IMR-90 (cell line): ENCODE data around the gene TRPC4. TPM values are rescaled to one million over a fixed set of nuclear protein-coding genes. Genes with fewer than 3 reads are reported as not detected.

Source experiments
- ATAC-seq: fragments of 200-7000 bp; cut with Tn5 transposase; 2 replicates; pipeline ENCODE4 v1.9.1; 2020; ENCODE audit warnings: low read depth, mild to moderate bottlenecking, moderate library complexity
- BruUV-seq: library from RNA; stranded (reverse); fragments of 400-500 nt; replicated peaks from 2 replicates; lab custom pipeline; 2021; lab: Mats Ljungman, UMichigan
- CTCF ChIA-PET: fragments of 300-600 bp; formaldehyde crosslinking; extraction: SDS; loops from one replicate; lab custom pipeline; 2021; ENCODE audit warnings: antibody characterized with exemption; lab: Yijun Ruan, JAX
- POLR2A ChIA-PET: fragments of 300-600 bp; sonication (Branson Sonifier 250); formaldehyde crosslinking; loops from one replicate; lab custom pipeline; 2022; ENCODE audit warnings: antibody characterized with exemption; ENCODE audit not compliant: unreplicated experiment; lab: Charles Lee
- DNase-seq: peaks from one replicate; pipeline ENCODE4 v3.0.0; 2013
- H2AFZ ChIP-seq: replicated peaks from 2 replicates; pipeline ENCODE3; 2013; ENCODE audit warnings: low read length, mild to moderate bottlenecking; ENCODE audit not compliant: poor library complexity
- H2AK5ac ChIP-seq: 2 replicates; pipeline ENCODE4 v1.6.1; 2013; ENCODE audit warnings: low read depth, low read length, inconsistent platforms
- H2AK9ac ChIP-seq: replicated peaks from 2 replicates; pipeline ENCODE3; 2013; ENCODE audit warnings: mild to moderate bottlenecking, low read depth, low read length, moderate library complexity; ENCODE audit not compliant: poor library complexity
- H2BK120ac ChIP-seq: 2 replicates; pipeline ENCODE4 v1.6.1; 2013; ENCODE audit warnings: low read depth, low read length, inconsistent platforms
- H2BK15ac ChIP-seq: 3 replicates; pipeline ENCODE4 v1.6.1; 2013; ENCODE audit warnings: low read depth, low read length, inconsistent platforms
- H2BK20ac ChIP-seq: 2 replicates; pipeline ENCODE4 v1.6.1; 2013; ENCODE audit warnings: low read depth, mild to moderate bottlenecking, inconsistent platforms, low read length, moderate library complexity
- H2BK5ac ChIP-seq: 2 replicates; pipeline ENCODE4 v1.6.1; 2013; ENCODE audit warnings: mild to moderate bottlenecking, low read depth, low read length, inconsistent platforms; ENCODE audit not compliant: poor library complexity, severe bottlenecking
- H3K14ac ChIP-seq: replicated peaks from 2 replicates; pipeline ENCODE4 v1.6.1; 2013; ENCODE audit warnings: low read depth, low read length, inconsistent platforms
- H3K18ac ChIP-seq: 2 replicates; pipeline ENCODE4 v1.6.1; 2013; ENCODE audit warnings: low read depth, low read length, control low read depth
- H3K23ac ChIP-seq: 2 replicates; pipeline ENCODE4 v1.6.1; 2013; ENCODE audit warnings: low read depth, low read length, inconsistent platforms
- H3K27ac ChIP-seq: 2 replicates; pipeline ENCODE4 v1.5.1; 2013; ENCODE audit warnings: mild to moderate bottlenecking, control low read depth, low read length; ENCODE audit not compliant: insufficient read depth
- H3K27me3 ChIP-seq: 2 replicates; pipeline ENCODE4 v1.6.1; 2013; ENCODE audit warnings: low read length; ENCODE audit not compliant: control insufficient read depth, insufficient read depth
- H3K36me3 ChIP-seq: 2 replicates; pipeline ENCODE4 v1.6.1; 2013; ENCODE audit warnings: low read length, mixed read lengths; ENCODE audit not compliant: control insufficient read depth, insufficient read depth
- H3K4ac ChIP-seq: 2 replicates; pipeline ENCODE4 v1.6.1; 2013; ENCODE audit warnings: low read depth, low read length, inconsistent platforms
- H3K4me1 ChIP-seq: 2 replicates; pipeline ENCODE4 v1.6.1; 2013; ENCODE audit warnings: low read length, mixed read lengths; ENCODE audit not compliant: control insufficient read depth, insufficient read depth
- H3K4me2 ChIP-seq: 2 replicates; pipeline ENCODE4 v1.6.1; 2013; ENCODE audit warnings: low read depth, mild to moderate bottlenecking, control low read depth, low read length, moderate library complexity
- H3K4me3 ChIP-seq: 2 replicates; pipeline ENCODE4 v1.5.1; 2013; ENCODE audit warnings: low read depth, mild to moderate bottlenecking, control low read depth, low read length, moderate library complexity; ENCODE audit not compliant: insufficient read depth
- H3K56ac ChIP-seq: 2 replicates; pipeline ENCODE4 v1.6.1; 2013; ENCODE audit warnings: low read length, inconsistent platforms; ENCODE audit not compliant: insufficient read depth; ENCODE audit errors: extremely low read depth
- H3K79me1 ChIP-seq, 2 experiments: 2 replicates each; pipeline ENCODE4 v1.6.1; 2013; ENCODE audit warnings: low read length in 2 of 2, inconsistent platforms in 1 of 2, low read depth in 1 of 2
- H3K9ac ChIP-seq: 2 replicates; pipeline ENCODE4 v1.6.1; 2013; ENCODE audit warnings: low read depth, low read length, control low read depth
- H3K9me1 ChIP-seq: 2 replicates; pipeline ENCODE4 v1.6.1; 2013; ENCODE audit warnings: low read length, inconsistent platforms; ENCODE audit not compliant: insufficient read depth
- H3K9me3 ChIP-seq: 2 replicates; pipeline ENCODE4 v1.6.1; 2013; ENCODE audit warnings: low read length; ENCODE audit not compliant: control insufficient read depth, insufficient read depth
- H4K20me1 ChIP-seq: 2 replicates; pipeline ENCODE4 v1.6.1; 2013; ENCODE audit warnings: low read length, inconsistent platforms; ENCODE audit not compliant: insufficient read depth
- H4K5ac ChIP-seq: 2 replicates; pipeline ENCODE4 v1.6.1; 2013; ENCODE audit warnings: mild to moderate bottlenecking, low read depth, low read length, control low read depth
- H4K8ac ChIP-seq, 2 experiments: 2 replicates each; pipeline ENCODE4 v1.6.1; 2013; ENCODE audit warnings: low read depth in 2 of 2, low read length in 2 of 2, control low read depth in 1 of 2, inconsistent platforms in 1 of 2
- H4K91ac ChIP-seq: 2 replicates; pipeline ENCODE4 v1.6.1; 2013; ENCODE audit warnings: low read depth, low read length, inconsistent platforms; ENCODE audit not compliant: insufficient read depth
- CEBPB ChIP-seq: IDR thresholded peaks from 2 replicates; pipeline ENCODE4 v1.6.1; 2012; ENCODE audit warnings: low read depth, low read length, improper control_type of control experiment
- WGBS, 2 experiments: methylation state at CpG; one replicate each; pipeline versions ENCODE4 v1.1.5 to v1.1.7; 2013; ENCODE audit warnings: missing lambda C conversion rate in 2 of 2; ENCODE audit not compliant: insufficient read length in 1 of 2; ENCODE audit errors: extremely low coverage in 2 of 2; 5-methylcytosine and 5-hydroxymethylcytosine counted together
- dilution Hi-C: fragments of 300-500 bp; cut with HindIII; formaldehyde crosslinking; loops from one replicate; pipeline ENCODE4 v1.14.3; 2018; ENCODE audit warnings: low sequenced_read_pairs; ENCODE audit not compliant: unreplicated experiment
- in situ Hi-C: fragments of 300-500 bp; cut with MboI; formaldehyde crosslinking; loops from 3 replicates; pipeline ENCODE4 v1.14.3; 2019; ENCODE audit warnings: low sequenced_read_pairs, inconsistent platforms, mixed read lengths
- intact Hi-C: fragments of 100-400 bp; cut with micrococcal nuclease; formaldehyde crosslinking; loops from 2 replicates; pipeline ENCODE4 v1.10.0; 2022
- polyA plus RNA-seq, 3 experiments: library from polyadenylated mRNA; depleted of rRNA; stranded (reverse); fragments of >200 nt; gene quantifications; 2 replicates each; pipeline ENCODE4 v1.2.3, GENCODE V29; 2012; ENCODE audit warnings: low replicate concordance in 1 of 3
- total RNA-seq: library from RNA; depleted of rRNA; stranded (reverse); fragments of >200 nt; gene quantifications from 2 replicates; pipeline ENCODE4 v1.2.3, GENCODE V29; 2012
- TF ChIP-seq, protein P1 (sequence below): fragments of 150-350 bp; IDR thresholded peaks from 2 replicates; pipeline ENCODE4 v1.6.1; 2016; ENCODE audit warnings: low read depth, mild to moderate bottlenecking, low read length, moderate library complexity, borderline replicate concordance

Gene TRPC4
- total and polyA plus RNA-seq, 2 of the 4 experiments (the other 2 are of a cell fraction): 1.9 to 5.2 TPM

- no peak for ATAC-seq
- H3K27me3 ChIP-seq: no peaks in the 10 kb centered on the region
- no peaks in the 10 kb centered on the region for H3K79me1 ChIP-seq
- POLR2A ChIA-PET: no interaction called here
- in situ Hi-C loops: no loop called here
- WGBS, 2 experiments: no CpG with 5 or more reads among the region's 2 CpGs
- H4K91ac ChIP-seq: no peak overlapping the region; the same call in 1 of the 2 replicates
- H3K9me1 ChIP-seq: no peaks in the 10 kb centered on the region
- H3K23ac ChIP-seq: no peak overlapping the region
- H3K4me1 ChIP-seq: peaks cover 7% of the 10 kb centered on the region
- no peak overlapping the region for H3K4me2 ChIP-seq
- H2AK9ac ChIP-seq: no peak overlapping the region
- no peak overlapping the region for H2AFZ ChIP-seq
- H3K9me3 ChIP-seq: no peaks in the 10 kb centered on the region
- no peak overlapping the region for H2BK120ac ChIP-seq
- H2AK5ac ChIP-seq: peak overlapping the region; percentile 87; the same call in 1 of the 2 replicates
- no peak overlapping the region for H3K4me3 ChIP-seq
- no peak overlapping the region for H4K8ac ChIP-seq
- no peak overlapping the region for H3K56ac ChIP-seq
- BruUV-seq: no TSS peak
- no peak overlapping the region for H2BK15ac ChIP-seq
- no peak overlapping the region; the same call in 1 of the 2 replicates for H4K5ac ChIP-seq
- H3K9ac ChIP-seq: no peak overlapping the region
- no peak overlapping the region for H2BK20ac ChIP-seq
- H3K18ac ChIP-seq: peak overlapping the region; percentile 51; the same call in 1 of the 2 replicates
- H3K14ac ChIP-seq: no peak overlapping the region
- TF ChIP-seq, protein P1, sequence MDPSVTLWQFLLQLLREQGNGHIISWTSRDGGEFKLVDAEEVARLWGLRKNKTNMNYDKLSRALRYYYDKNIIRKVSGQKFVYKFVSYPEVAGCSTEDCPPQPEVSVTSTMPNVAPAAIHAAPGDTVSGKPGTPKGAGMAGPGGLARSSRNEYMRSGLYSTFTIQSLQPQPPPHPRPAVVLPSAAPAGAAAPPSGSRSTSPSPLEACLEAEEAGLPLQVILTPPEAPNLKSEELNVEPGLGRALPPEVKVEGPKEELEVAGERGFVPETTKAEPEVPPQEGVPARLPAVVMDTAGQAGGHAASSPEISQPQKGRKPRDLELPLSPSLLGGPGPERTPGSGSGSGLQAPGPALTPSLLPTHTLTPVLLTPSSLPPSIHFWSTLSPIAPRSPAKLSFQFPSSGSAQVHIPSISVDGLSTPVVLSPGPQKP: no peak
- TF ChIP-seq CEBPB: peak; percentile 60
- no peak overlapping the region for H3K27ac ChIP-seq
- no peaks in the 10 kb centered on the region for H3K36me3 ChIP-seq
- peak overlapping the region; percentile 82 for H2BK5ac ChIP-seq
- CTCF ChIA-PET: interaction anchor here (0.7 kb wide), 1 partner anchor 82 kb away, joined by 4 read pairs; no protein-coding TSS in a partner anchor
- H3K4ac ChIP-seq: no peak overlapping the region
- peak; percentile 7 for DNase-seq
- dilution Hi-C loops: no loop called here
- no peaks in the 10 kb centered on the region for H4K20me1 ChIP-seq
- intact Hi-C loops: no loop called here
Observed at GRCh38 chr13:37686501-37686900, 183.1 kb downstream of the TRPC4 start.
